Panc1 (cell line): ENCODE measurements around the gene HINT3.

Source experiments
- CTCF ChIP-seq: fragments of 450-650 bp; IDR thresholded peaks from 2 replicates; pipeline ENCODE4 v1.5.1; 2017; ENCODE audit warnings: mild to moderate bottlenecking
- POLR2AphosphoS5 ChIP-seq: IDR thresholded peaks from 2 replicates; pipeline ENCODE4 v1.6.1; 2012; ENCODE audit warnings: mild to moderate bottlenecking, low read depth, low read length, moderate library complexity
- TCF7L2 ChIP-seq: IDR thresholded peaks from 2 replicates; pipeline ENCODE4 v1.6.1; 2011; ENCODE audit warnings: mild to moderate bottlenecking, low read depth, low read length, inconsistent platforms

DNA sequence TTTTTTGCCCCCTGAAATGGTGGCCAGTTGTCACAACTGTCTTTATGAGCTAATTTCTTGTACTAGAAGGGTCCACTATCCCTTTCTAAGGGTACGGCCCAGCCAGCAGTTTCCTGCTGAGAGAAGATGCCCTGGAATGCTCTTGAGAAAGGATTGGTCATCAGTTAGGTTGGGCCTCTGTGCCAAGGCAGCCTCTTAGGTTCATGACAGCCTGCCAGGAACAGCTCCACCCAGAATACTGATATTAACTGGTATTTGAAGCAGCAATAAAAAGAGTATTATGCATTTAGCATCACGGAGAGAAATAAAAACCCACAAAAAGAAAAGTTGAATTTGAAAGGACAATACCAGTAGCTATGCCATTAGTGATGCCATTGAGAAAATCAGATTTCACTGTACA lies 9.0 kb upstream of the HINT3 start:
- TF ChIP-seq CTCF (no peak), POLR2AphosphoS5 (no peak), TCF7L2 (no peak)
